Measurements from ENCODE around the gene TMEM130.

Gene TMEM130

GRCh38 chr7:98892609-98893008 lies 22.8 kb upstream of the TMEM130 start:
- TF ChIP-seq EZH2 (optimal IDR thresholded peaks at IDR 0.05; ENCODE audit: low read depth, low read length) (no peak), EZH2phosphoT487 (IDR thresholded peaks at IDR 0.05; ENCODE audit: low read length) (no peak), CTCF (IDR thresholded peaks at IDR 0.05; ENCODE audit: low read length) (no peak)
- DNase-seq, result no peak
- Histone ChIP-seq H3K4me2 (ENCODE audit: low read depth, low read length) (no peak overlapping the region), H3F3A (ENCODE audit: insufficient read depth, low read length) (no peaks in the 10 kb centered on the region), H3K79me2 (ENCODE audit: low read length) (peaks cover 40% of the 10 kb centered on the region), H3K9me2 (replicated peaks; ENCODE audit: insufficient read depth, low read length) (no peaks in the 10 kb centered on the region), H3K36me3 (replicated peaks; ENCODE audit: insufficient read depth, low read length) (peaks cover 22% of the 10 kb centered on the region), H3K27ac (ENCODE audit: low read length) (no peak overlapping the region), H3K9me3 (replicated peaks; ENCODE audit: insufficient read depth, low read length) (no peaks in the 10 kb centered on the region), H3K9ac (ENCODE audit: low read length) (no peak overlapping the region), H3K4me1 (ENCODE audit: low read length) (no peaks in the 10 kb centered on the region), H4K20me1 (ENCODE audit: insufficient read depth, low read length) (no peaks in the 10 kb centered on the region), H2AFZ (ENCODE audit: low read length) (no peak overlapping the region), H3K4me3 (ENCODE audit: low read length) (no peak overlapping the region), H3K27me3 (replicated peaks; ENCODE audit: insufficient read depth, low read length) (no peaks in the 10 kb centered on the region)

- TF ChIP-seq CTCF (IDR thresholded peaks at IDR 0.05; ENCODE audit: low read length), result no peak
- no peak for TF ChIP-seq EZH2 (optimal IDR thresholded peaks at IDR 0.05; ENCODE audit: low read depth, low read length)
- no peak for TF ChIP-seq EZH2phosphoT487 (IDR thresholded peaks at IDR 0.05; ENCODE audit: low read length)
- no peaks in the 10 kb centered on the region for H3K27me3 ChIP-seq (replicated peaks; ENCODE audit: insufficient read depth, low read length)
- peaks cover 8% of the 10 kb centered on the region for H3F3A ChIP-seq (ENCODE audit: insufficient read depth, low read length)
- H3K9me2 ChIP-seq (replicated peaks; ENCODE audit: insufficient read depth, low read length), result no peaks in the 10 kb centered on the region
- H3K79me2 ChIP-seq (ENCODE audit: low read length), result peaks cover 60% of the 10 kb centered on the region
- H3K4me3 ChIP-seq (ENCODE audit: low read length), result no peak overlapping the region
- no peaks in the 10 kb centered on the region for H3K9me3 ChIP-seq (replicated peaks; ENCODE audit: insufficient read depth, low read length)
- no peak for DNase-seq
- peaks cover 12% of the 10 kb centered on the region; the same call in 1 of the 2 replicates for H4K20me1 ChIP-seq (ENCODE audit: insufficient read depth, low read length)
- peaks cover 19% of the 10 kb centered on the region for H3K36me3 ChIP-seq (replicated peaks; ENCODE audit: insufficient read depth, low read length)
- no peak overlapping the region for H3K4me2 ChIP-seq (ENCODE audit: low read depth, low read length)
- no peak overlapping the region for H3K9ac ChIP-seq (ENCODE audit: low read length)
- peaks cover 6% of the 10 kb centered on the region for H3K4me1 ChIP-seq (ENCODE audit: low read length)
- H3K27ac ChIP-seq (ENCODE audit: low read length), result no peak overlapping the region
- H2AFZ ChIP-seq (ENCODE audit: low read length), result no peak overlapping the region
Observed at GRCh38 chr7:98887038-98887437, 17.2 kb upstream of the TMEM130 start.

- Histone ChIP-seq H3K4me3 (ENCODE audit: low read length) (no peak overlapping the region), H3K27ac (ENCODE audit: low read length) (no peak overlapping the region), H3K4me1 (ENCODE audit: low read length) (peaks cover 22% of the 10 kb centered on the region), H3K4me2 (ENCODE audit: low read depth, low read length) (no peak overlapping the region), H4K20me1 (ENCODE audit: insufficient read depth, low read length) (peaks cover 12% of the 10 kb centered on the region; the same call in 1 of the 2 replicates), H3K27me3 (replicated peaks; ENCODE audit: insufficient read depth, low read length) (no peaks in the 10 kb centered on the region), H3K9me2 (replicated peaks; ENCODE audit: insufficient read depth, low read length) (no peaks in the 10 kb centered on the region), H2AFZ (ENCODE audit: low read length) (no peak overlapping the region), H3F3A (ENCODE audit: insufficient read depth, low read length) (peaks cover 32% of the 10 kb centered on the region), H3K9ac (ENCODE audit: low read length) (no peak overlapping the region), H3K79me2 (ENCODE audit: low read length) (peaks cover 70% of the 10 kb centered on the region), H3K9me3 (replicated peaks; ENCODE audit: insufficient read depth, low read length) (no peaks in the 10 kb centered on the region), H3K36me3 (replicated peaks; ENCODE audit: insufficient read depth, low read length) (peaks cover 16% of the 10 kb centered on the region)
- TF ChIP-seq CTCF (IDR thresholded peaks at IDR 0.05; ENCODE audit: low read length) (no peak), EZH2 (optimal IDR thresholded peaks at IDR 0.05; ENCODE audit: low read depth, low read length) (no peak), EZH2phosphoT487 (IDR thresholded peaks at IDR 0.05; ENCODE audit: low read length) (no peak)
- no peak for DNase-seq
Observed at GRCh38 chr7:98884416-98884815, 14.6 kb upstream of the TMEM130 start.

All from MM.1S (cell line).